Caco-2 (cell line): Measurements from ENCODE around the gene RBM33. TPM values are rescaled to one million over a fixed set of nuclear protein-coding genes. Genes with fewer than 3 reads are reported as not detected.

Experiments
- BruUV-seq: library from RNA; stranded (reverse); fragments of 400-500 nt; replicated peaks from 2 replicates; lab custom pipeline; 2021; lab: Mats Ljungman, UMichigan
- CTCF ChIA-PET: fragments of 300-600 bp; sonication (Branson Sonifier 250); formaldehyde crosslinking; loops from one replicate; lab custom pipeline; 2022; ENCODE audit warnings: antibody characterized with exemption; lab: Charles Lee
- POLR2A ChIA-PET: fragments of 300-600 bp; sonication (Branson Sonifier 250); formaldehyde crosslinking; loops from one replicate; lab custom pipeline; 2022; ENCODE audit warnings: antibody characterized with exemption; lab: Charles Lee
- DNase-seq, 2 experiments: peaks; one replicate each; pipeline versions ENCODE4 v3.0.0 to v3.0.0-alpha.2; 2020 to 2022
- H3K27me3 ChIP-seq: replicated peaks from 2 replicates; pipeline ENCODE4 v1.6.0; 2011; ENCODE audit warnings: low read length; ENCODE audit not compliant: control insufficient read depth, insufficient read depth
- H3K36me3 ChIP-seq: 2 replicates; pipeline ENCODE4 v1.5.1; 2011; ENCODE audit warnings: low read length; ENCODE audit not compliant: control insufficient read depth, insufficient read depth
- H3K4me1 ChIP-seq: fragments of 250-450 bp; sonication (Bioruptor Pico); 2 replicates; pipeline ENCODE4 v1.5.1; 2020; ENCODE audit warnings: mild to moderate bottlenecking
- H3K4me3 ChIP-seq: 2 replicates; pipeline ENCODE4 v1.5.1; 2011; ENCODE audit warnings: low read depth, mild to moderate bottlenecking, control low read depth, low read length
- H3K9me3 ChIP-seq: fragments of 250-450 bp; sonication (Bioruptor Pico); 2 replicates; pipeline ENCODE4 v1.5.1; 2020; ENCODE audit warnings: mild to moderate bottlenecking, moderate library complexity
- H3K27ac Mint-ChIP-seq: one replicate; pipeline ENCODE4 v1.8.0; 2022; ENCODE audit warnings: mixed read lengths; ENCODE audit not compliant: unreplicated experiment
- H3K27me3 Mint-ChIP-seq: one replicate; pipeline ENCODE4 v1.8.0; 2022; ENCODE audit warnings: mixed read lengths; ENCODE audit not compliant: insufficient read depth, unreplicated experiment
- H3K36me3 Mint-ChIP-seq: one replicate; pipeline ENCODE4 v1.8.0; 2022; ENCODE audit warnings: mild to moderate bottlenecking, mixed read lengths; ENCODE audit not compliant: insufficient read depth, unreplicated experiment
- H3K4me1 Mint-ChIP-seq: one replicate; pipeline ENCODE4 v1.8.0; 2022; ENCODE audit warnings: low read depth, mixed read lengths; ENCODE audit not compliant: unreplicated experiment
- H3K4me3 Mint-ChIP-seq: one replicate; pipeline ENCODE4 v1.8.0; 2022; ENCODE audit warnings: mild to moderate bottlenecking, moderate library complexity, mixed read lengths; ENCODE audit not compliant: unreplicated experiment
- H3K9me3 Mint-ChIP-seq: one replicate; pipeline ENCODE4 v1.8.0; 2022; ENCODE audit warnings: mixed read lengths; ENCODE audit not compliant: unreplicated experiment
- CTCF ChIP-seq, 2 experiments: fragments of 200-600 bp in 1 of 2; IDR thresholded peaks; 1 replicate in 1 of 2; 2 replicates in 1 of 2; pipeline versions ENCODE4 v1.5.1 to v1.8.0; 2011 to 2022; ENCODE audit warnings: antibody characterized with exemption in 1 of 2, control low read depth in 1 of 2, inconsistent platforms in 1 of 2, low read depth in 1 of 2, low read length in 1 of 2, mild to moderate bottlenecking in 1 of 2, moderate library complexity in 1 of 2; ENCODE audit not compliant: insufficient read depth in 1 of 2, severe bottlenecking in 1 of 2, unreplicated experiment in 1 of 2
- intact Hi-C: fragments of 100-400 bp; cut with micrococcal nuclease; formaldehyde crosslinking; loops from one replicate; pipeline ENCODE4 v1.10.0; 2022; ENCODE audit not compliant: unreplicated experiment
- total RNA-seq: library from RNA; stranded (reverse); gene quantifications from 2 replicates; pipeline ENCODE4 v1.2.3, GENCODE V29; 2022

The RBM33 gene
- total RNA-seq, 1 experiment from 2014 or later, result 82.8 TPM

- ChIA-PET CTCF (interaction anchor here (1.5 kb wide), 1 partner anchor 131 kb away, joined by 3 read pairs; no protein-coding TSS in a partner anchor), POLR2A (no interaction called here)
- Mint-ChIP-seq H3K9me3 (no peaks in the 10 kb centered on the region), H3K36me3 (peaks cover 47% of the 10 kb centered on the region), H3K4me3 (no peak overlapping the region), H3K27ac (no peak overlapping the region), H3K4me1 (peaks cover 9% of the 10 kb centered on the region), H3K27me3 (no peaks in the 10 kb centered on the region)
- Histone ChIP-seq H3K27me3 (no peaks in the 10 kb centered on the region), H3K4me1 (peaks cover 9% of the 10 kb centered on the region), H3K9me3 (no peaks in the 10 kb centered on the region), H3K36me3 (no peaks in the 10 kb centered on the region), H3K4me3 (no peak overlapping the region)
- no TSS peak for BruUV-seq
- DNase-seq, result no peak
- intact Hi-C loops, result no loop called here
- no peak for TF ChIP-seq CTCF (IDR thresholded peaks at IDR 0.05; ENCODE audit: insufficient read depth in 1 of 2, low read depth in 1 of 2, low read length in 1 of 2, severe bottlenecking in 1 of 2, unreplicated experiment in 1 of 2)
Observed at GRCh38 chr7:155729847-155730246, 85.4 kb downstream of the RBM33 start.

- DNase-seq, result peak in 1 of 2 experiments; percentile 38
- TF ChIP-seq CTCF (IDR thresholded peaks at IDR 0.05; ENCODE audit: insufficient read depth in 1 of 2, low read depth in 1 of 2, low read length in 1 of 2, severe bottlenecking in 1 of 2, unreplicated experiment in 1 of 2), result no peak
- Mint-ChIP-seq H3K4me3 (no peak overlapping the region), H3K27ac (no peak overlapping the region), H3K27me3 (no peaks in the 10 kb centered on the region), H3K36me3 (peaks cover 35% of the 10 kb centered on the region), H3K9me3 (no peaks in the 10 kb centered on the region), H3K4me1 (peaks cover 9% of the 10 kb centered on the region)
- Histone ChIP-seq H3K9me3 (no peaks in the 10 kb centered on the region), H3K36me3 (no peaks in the 10 kb centered on the region), H3K4me1 (peaks cover 9% of the 10 kb centered on the region), H3K27me3 (no peaks in the 10 kb centered on the region), H3K4me3 (no peak overlapping the region)
- no TSS peak for BruUV-seq
- ChIA-PET POLR2A (no interaction called here), CTCF (no interaction called here)
- intact Hi-C loops, result no loop called here
Observed at GRCh38 chr7:155731380-155731779, 86.9 kb downstream of the RBM33 start.

- Histone ChIP-seq H3K9me3 (no peaks in the 10 kb centered on the region), H3K4me1 (peaks cover 9% of the 10 kb centered on the region), H3K36me3 (no peaks in the 10 kb centered on the region), H3K27me3 (no peaks in the 10 kb centered on the region), H3K4me3 (no peak overlapping the region)
- no peak overlapping the region for H3K27ac Mint-ChIP-seq
- no TSS peak for BruUV-seq
- H3K4me3 Mint-ChIP-seq, result no peak overlapping the region
- H3K9me3 Mint-ChIP-seq, result no peaks in the 10 kb centered on the region
- intact Hi-C loops, result no loop called here
- H3K27me3 Mint-ChIP-seq, result no peaks in the 10 kb centered on the region
- peaks cover 9% of the 10 kb centered on the region for H3K4me1 Mint-ChIP-seq
- H3K36me3 Mint-ChIP-seq, result peaks cover 36% of the 10 kb centered on the region
- ChIA-PET CTCF (no interaction called here), POLR2A (no interaction called here)
- no peak for TF ChIP-seq CTCF (IDR thresholded peaks at IDR 0.05; ENCODE audit: insufficient read depth in 1 of 2, low read depth in 1 of 2, low read length in 1 of 2, severe bottlenecking in 1 of 2, unreplicated experiment in 1 of 2)
- no peak for DNase-seq
Observed at GRCh38 chr7:155731871-155732270, 87.4 kb downstream of the RBM33 start.
